A673 (cell line): ENCODE results near the gene PRICKLE1.

ENCODE experiments used
- EZH2 ChIP-seq: fragments of 200-600 bp; sonication (generic); IDR thresholded peaks from 2 replicates; pipeline ENCODE4 v1.6.1; 2017; ENCODE audit warnings: borderline replicate concordance, low read depth, mild to moderate bottlenecking, mixed read lengths, antibody characterized with exemption, low read length; ENCODE audit not compliant: poor library complexity, severe bottlenecking
- TF ChIP-seq, protein P1 (sequence below): fragments of 300-800, 200-600 bp; sonication (generic); conservative IDR thresholded peaks from 2 replicates; pipeline ENCODE4 v1.5.1; 2017; ENCODE audit warnings: low read depth, mild to moderate bottlenecking, antibody characterized with exemption, low read length, moderate library complexity, mixed read lengths

DNA sequence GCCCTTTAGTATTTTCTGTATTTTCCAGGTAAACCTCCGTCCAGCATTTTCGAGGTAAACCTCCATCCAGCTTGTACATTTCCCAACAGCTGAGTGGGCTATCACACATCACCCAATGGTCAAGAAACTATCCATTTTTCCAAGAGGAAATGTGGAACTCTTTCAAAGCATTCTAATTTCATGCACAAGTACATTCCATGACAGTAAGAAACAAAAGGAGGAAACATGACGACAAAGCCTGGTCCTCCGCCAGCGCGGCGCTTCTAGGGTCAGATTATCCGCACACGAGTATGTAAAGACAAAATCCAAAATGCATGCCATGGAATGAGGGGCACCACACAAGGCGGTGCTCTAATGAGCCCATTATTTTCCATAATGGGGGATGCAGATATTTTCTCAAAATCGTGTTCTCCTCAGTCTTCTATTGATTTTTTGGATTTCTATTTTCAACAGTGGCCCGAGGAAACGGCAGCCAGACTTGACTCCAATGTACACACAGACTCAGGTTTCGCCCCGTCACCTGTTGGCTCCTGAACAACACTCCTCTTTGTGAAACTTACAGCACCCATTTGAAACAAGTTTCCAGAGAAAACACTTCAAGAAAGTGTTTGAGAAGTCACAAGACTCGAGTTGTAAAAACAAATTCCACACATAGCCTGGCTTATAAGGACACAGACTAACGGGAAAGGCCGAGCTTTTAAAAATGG lies 107.4 kb downstream of the PRICKLE1 start:
- TF ChIP-seq, protein P1, sequence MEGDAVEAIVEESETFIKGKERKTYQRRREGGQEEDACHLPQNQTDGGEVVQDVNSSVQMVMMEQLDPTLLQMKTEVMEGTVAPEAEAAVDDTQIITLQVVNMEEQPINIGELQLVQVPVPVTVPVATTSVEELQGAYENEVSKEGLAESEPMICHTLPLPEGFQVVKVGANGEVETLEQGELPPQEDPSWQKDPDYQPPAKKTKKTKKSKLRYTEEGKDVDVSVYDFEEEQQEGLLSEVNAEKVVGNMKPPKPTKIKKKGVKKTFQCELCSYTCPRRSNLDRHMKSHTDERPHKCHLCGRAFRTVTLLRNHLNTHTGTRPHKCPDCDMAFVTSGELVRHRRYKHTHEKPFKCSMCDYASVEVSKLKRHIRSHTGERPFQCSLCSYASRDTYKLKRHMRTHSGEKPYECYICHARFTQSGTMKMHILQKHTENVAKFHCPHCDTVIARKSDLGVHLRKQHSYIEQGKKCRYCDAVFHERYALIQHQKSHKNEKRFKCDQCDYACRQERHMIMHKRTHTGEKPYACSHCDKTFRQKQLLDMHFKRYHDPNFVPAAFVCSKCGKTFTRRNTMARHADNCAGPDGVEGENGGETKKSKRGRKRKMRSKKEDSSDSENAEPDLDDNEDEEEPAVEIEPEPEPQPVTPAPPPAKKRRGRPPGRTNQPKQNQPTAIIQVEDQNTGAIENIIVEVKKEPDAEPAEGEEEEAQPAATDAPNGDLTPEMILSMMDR, result no peak
- no peak for TF ChIP-seq EZH2
